H1 (cell line): Measurements from ENCODE around the gene TCERG1. TPM values are rescaled to one million over a fixed set of nuclear protein-coding genes. Genes with fewer than 3 reads are reported as not detected.

Source experiments
- CTCF ChIA-PET: fragments of 300-600 bp; sonication (Branson Sonifier 250); formaldehyde crosslinking; loops from one replicate; lab custom pipeline; 2021; ENCODE audit not compliant: partially characterized antibody; lab: Charles Lee
- POLR2A ChIA-PET: fragments of 300-600 bp; sonication (Branson Sonifier 250); formaldehyde crosslinking; loops from one replicate; lab custom pipeline; 2021; ENCODE audit warnings: inconsistent platforms; ENCODE audit not compliant: partially characterized antibody; lab: Charles Lee
- DNase-seq, 2 experiments: peaks; one replicate each; pipeline versions ENCODE4 v3.0.0 to v3.0.0-alpha.2; 2010 to 2022; ENCODE audit warnings: low spot score in 2 of 2, low read depth in 1 of 2, mixed read lengths in 1 of 2
- FAIRE-seq: peaks from 2 replicates; lab custom pipeline; 2011; peaks lifted over from hg19 to GRCh38; lab: Jason Lieb, UNC
- H2AFZ ChIP-seq: 2 replicates; pipeline ENCODE4 v1.8.1; 2012; ENCODE audit warnings: low read length, inconsistent platforms
- H2AK5ac ChIP-seq: 2 replicates; pipeline ENCODE4 v1.6.1; 2013; ENCODE audit warnings: low read depth, low read length
- H2BK120ac ChIP-seq: replicated peaks from 2 replicates; pipeline ENCODE3; 2013; ENCODE audit warnings: low read depth, low read length, inconsistent platforms
- H2BK12ac ChIP-seq: 2 replicates; pipeline ENCODE4 v1.6.1; 2013; ENCODE audit warnings: low read depth, low read length
- H2BK15ac ChIP-seq: 2 replicates; pipeline ENCODE4 v1.6.1; 2013; ENCODE audit warnings: low read length
- H2BK20ac ChIP-seq: 2 replicates; pipeline ENCODE4 v1.6.1; 2013; ENCODE audit warnings: low read length
- H2BK5ac ChIP-seq: 2 replicates; pipeline ENCODE4 v1.6.1; 2013; ENCODE audit warnings: low read depth, low read length
- H3K14ac ChIP-seq: 2 replicates; pipeline ENCODE4 v1.6.1; 2013; ENCODE audit warnings: inconsistent platforms; ENCODE audit not compliant: insufficient read length
- H3K18ac ChIP-seq: 2 replicates; pipeline ENCODE4 v1.6.1; 2013; ENCODE audit warnings: low read length; ENCODE audit errors: extremely low read depth
- H3K23ac ChIP-seq: 2 replicates; pipeline ENCODE4 v1.6.1; 2013; ENCODE audit warnings: inconsistent platforms; ENCODE audit not compliant: insufficient read length
- H3K23me2 ChIP-seq: 2 replicates; pipeline ENCODE4 v1.6.1; 2013; ENCODE audit warnings: low read depth, low read length
- H3K27ac ChIP-seq: 2 replicates; pipeline ENCODE4 v1.6.1; 2011; ENCODE audit warnings: low read depth, low read length, inconsistent platforms
- H3K27me3 ChIP-seq, 4 experiments: replicated peaks in 1 of 4; 1 replicate in 1 of 4; 2 replicates in 3 of 4; pipeline versions ENCODE4 v1.6.1 to v1.8.1; 2011 to 2013; ENCODE audit warnings: low read length in 3 of 4, mild to moderate bottlenecking in 3 of 4, inconsistent platforms in 2 of 4, mixed read lengths in 2 of 4, moderate library complexity in 1 of 4; ENCODE audit not compliant: control insufficient read depth in 3 of 4, insufficient read depth in 3 of 4; ENCODE audit errors: extremely low read depth in 1 of 4
- H3K36me3 ChIP-seq, 4 experiments: 2 replicates each; pipeline versions ENCODE4 v1.6.1 to v1.8.1; 2011 to 2013; ENCODE audit warnings: mild to moderate bottlenecking in 4 of 4, low read length in 3 of 4, moderate library complexity in 2 of 4, control low read depth in 1 of 4, inconsistent platforms in 1 of 4; ENCODE audit not compliant: insufficient read depth in 4 of 4, control insufficient read depth in 2 of 4
- H3K4ac ChIP-seq: replicated peaks from 2 replicates; pipeline ENCODE3; 2013; ENCODE audit warnings: low read length, low read depth, mixed read lengths, inconsistent platforms; ENCODE audit not compliant: insufficient read length
- H3K4me1 ChIP-seq, 4 experiments: replicated peaks in 1 of 4; 1 replicate in 1 of 4; 2 replicates in 3 of 4; pipeline versions ENCODE4 v1.6.1 to v1.8.1; 2011 to 2013; ENCODE audit warnings: low read length in 3 of 4, inconsistent platforms in 2 of 4, mixed read lengths in 1 of 4; ENCODE audit not compliant: insufficient read depth in 4 of 4, control insufficient read depth in 3 of 4
- H3K4me2 ChIP-seq, 2 experiments: 2 replicates each; pipeline versions ENCODE4 v1.6.1 to v1.8.1; 2011 to 2013; ENCODE audit warnings: low read depth in 2 of 2, low read length in 2 of 2, control low read depth in 1 of 2, inconsistent platforms in 1 of 2, mild to moderate bottlenecking in 1 of 2; ENCODE audit not compliant: insufficient read depth in 1 of 2
- H3K4me3 ChIP-seq, 4 experiments: fragments of 200-600, 300-600 bp in 1 of 4; sonication (generic), shearing (Covaris generic), sonication (Bioruptor Twin) in 1 of 4; 2 replicates each; pipeline versions ENCODE4 v1.5.1 to v1.8.1; 2011 to 2016; ENCODE audit warnings: low read length in 4 of 4, low read depth in 3 of 4, control low read depth in 2 of 4, inconsistent platforms in 2 of 4, mild to moderate bottlenecking in 2 of 4, mixed read lengths in 1 of 4, moderate library complexity in 1 of 4; ENCODE audit not compliant: insufficient read depth in 2 of 4; ENCODE audit errors: extremely low read depth in 1 of 4
- H3K56ac ChIP-seq: replicated peaks from 2 replicates; pipeline ENCODE3; 2013; ENCODE audit warnings: low read depth, mild to moderate bottlenecking, mixed read lengths, low read length, inconsistent platforms; ENCODE audit not compliant: insufficient read length
- H3K79me1 ChIP-seq: 2 replicates; pipeline ENCODE4 v1.6.1; 2013; ENCODE audit warnings: low read depth, low read length, control low read depth
- H3K79me2 ChIP-seq, 2 experiments: 2 replicates each; pipeline versions ENCODE4 v1.6.1 to v1.8.1; 2012 to 2013; ENCODE audit warnings: low read length in 2 of 2, mild to moderate bottlenecking in 2 of 2, inconsistent platforms in 1 of 2; ENCODE audit not compliant: insufficient read depth in 2 of 2, control insufficient read depth in 1 of 2
- H3K9ac ChIP-seq, 4 experiments: replicated peaks in 1 of 4; 1 replicate in 1 of 4; 2 replicates in 3 of 4; pipeline versions ENCODE4 v1.6.1 to v1.8.1; 2011 to 2013; ENCODE audit warnings: low read depth in 3 of 4, low read length in 3 of 4, control low read depth in 2 of 4, mild to moderate bottlenecking in 2 of 4, moderate library complexity in 2 of 4, inconsistent platforms in 1 of 4; ENCODE audit errors: extremely low read depth in 1 of 4
- H3K9me3 ChIP-seq, 2 experiments: 2 replicates each; pipeline versions ENCODE4 v1.6.1 to v1.8.1; 2012 to 2013; ENCODE audit warnings: mild to moderate bottlenecking in 2 of 2, moderate library complexity in 2 of 2, control low read depth in 1 of 2, inconsistent platforms in 1 of 2, low read depth in 1 of 2, low read length in 1 of 2, mixed read lengths in 1 of 2; ENCODE audit not compliant: insufficient read depth in 2 of 2
- H4K20me1 ChIP-seq, 2 experiments: replicated peaks in 1 of 2; 2 replicates each; pipeline versions ENCODE3 to v1.8.1; 2011 to 2013; ENCODE audit warnings: inconsistent platforms in 2 of 2, low read length in 2 of 2, mild to moderate bottlenecking in 1 of 2; ENCODE audit not compliant: insufficient read depth in 2 of 2, control insufficient read depth in 1 of 2
- H4K5ac ChIP-seq: 2 replicates; pipeline ENCODE4 v1.6.1; 2013; ENCODE audit warnings: low read length, low read depth, mixed read lengths, inconsistent platforms; ENCODE audit not compliant: insufficient read length
- H4K8ac ChIP-seq: 2 replicates; pipeline ENCODE4 v1.8.0; 2013; ENCODE audit warnings: mild to moderate bottlenecking, moderate library complexity, low read length, inconsistent platforms; ENCODE audit not compliant: insufficient read depth; ENCODE audit errors: extremely low read depth
- H4K91ac ChIP-seq: replicated peaks from 2 replicates; pipeline ENCODE3; 2013; ENCODE audit warnings: low read length, mixed read lengths, inconsistent platforms; ENCODE audit not compliant: insufficient read length
- CTCF ChIP-seq, 3 experiments: IDR thresholded peaks; 1 replicate in 2 of 3; 2 replicates in 1 of 3; pipeline versions ENCODE4 v1.5.1 to v1.6.1; 2011; ENCODE audit warnings: low read length in 3 of 3, mild to moderate bottlenecking in 3 of 3, inconsistent platforms in 2 of 3, low read depth in 1 of 3, moderate library complexity in 1 of 3; ENCODE audit not compliant: insufficient read depth in 1 of 3; ENCODE audit errors: control extremely low read depth in 1 of 3
- TAF7 ChIP-seq: optimal IDR thresholded peaks from 2 replicates; pipeline ENCODE3; 2011; ENCODE audit warnings: low read depth, mild to moderate bottlenecking, inconsistent platforms, low read length, moderate library complexity, borderline replicate concordance
- WGBS, 2 experiments: shearing (Covaris generic) in 1 of 2; methylation state at CpG; one replicate each; pipeline versions ENCODE4 v1.1.6 to v1.1.7; 2013 to 2015; ENCODE audit warnings: low lambda C conversion rate in 2 of 2, mixed read lengths in 2 of 2, inconsistent platforms in 1 of 2, low coverage in 1 of 2, missing lambda C conversion rate in 1 of 2; ENCODE audit not compliant: insufficient replicate concordance in 2 of 2, insufficient coverage in 1 of 2, insufficient read length in 1 of 2; ENCODE audit errors: extremely low coverage in 1 of 2, missing lambda C conversion rate in 1 of 2; 5-methylcytosine and 5-hydroxymethylcytosine counted together
- polyA plus RNA-seq, 7 experiments: library from polyadenylated mRNA; depleted of rRNA in 3 of 7; stranded (reverse) in 5 of 7; unstranded in 2 of 7; fragments of >200 nt in 5 of 7; fragments of 200-250 nt in 2 of 7; gene quantifications; 1 replicate in 5 of 7; 2 replicates in 1 of 7; 4 replicates in 1 of 7; pipeline versions ENCODE4 v1.2.1 to v1.2.3, GENCODE V29; 2011 to 2013; ENCODE audit warnings: missing spikeins in 2 of 7, mixed read lengths in 2 of 7
- total RNA-seq: library from RNA; stranded (reverse); fragmentation: NEBNext Ultra II Directional; extraction: Animal tissue kit (Norgen Biotek cat#: 25700); gene quantifications from 2 replicates; pipeline ENCODE4 v1.2.1, GENCODE V29; 2021

Gene TCERG1
- total and polyA plus RNA-seq, 2 of the 8 experiments (the other 6 are each of a cell fraction or from before 2014, with no cell fraction given) = 105 to 122 TPM

DNA sequence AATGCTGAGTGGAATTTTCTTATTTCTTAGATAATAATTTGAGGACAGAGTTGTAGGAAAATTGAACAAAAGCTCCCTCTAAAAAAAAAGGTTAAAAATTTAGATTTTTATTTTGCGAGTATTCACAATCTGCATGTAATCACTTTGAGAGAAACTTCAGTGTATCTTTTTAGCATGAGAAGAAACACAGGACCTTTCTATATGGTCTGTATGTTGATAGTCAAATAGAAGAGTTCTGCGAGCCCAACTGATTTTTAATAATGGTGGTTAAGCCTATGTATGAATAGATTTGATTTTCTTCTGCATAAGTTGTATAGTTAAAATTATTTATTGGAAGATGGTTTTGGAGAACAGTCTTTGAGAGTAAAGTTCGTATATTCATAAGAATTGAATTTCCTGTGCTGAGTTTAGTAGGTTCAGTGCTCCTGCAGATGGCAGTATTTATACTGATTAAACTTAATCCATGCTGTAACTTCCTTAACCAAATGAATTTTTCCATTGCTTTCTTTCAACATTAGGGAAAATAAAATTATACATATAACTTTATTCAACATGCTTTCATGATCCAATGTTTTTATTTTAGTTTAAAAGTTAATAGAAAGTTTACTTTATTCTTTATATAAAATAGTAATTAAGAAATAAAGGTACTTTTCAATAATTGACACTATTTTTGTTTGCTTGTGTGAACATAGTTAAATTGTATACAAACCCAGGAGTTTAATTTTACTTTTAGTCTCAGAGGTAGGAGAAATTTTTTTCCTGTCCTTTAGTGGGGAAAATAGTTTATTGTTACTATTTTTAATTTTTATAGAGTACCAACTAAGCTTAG lies 19.6 kb downstream of the TCERG1 start:
- no peak overlapping the region for H3K23ac ChIP-seq
- no peak overlapping the region for H2BK120ac ChIP-seq
- no peak overlapping the region for H3K4me3 ChIP-seq
- H3K9me3 ChIP-seq = no peaks in the 10 kb centered on the region
- no peak overlapping the region for H2AK5ac ChIP-seq
- no peak overlapping the region for H2BK15ac ChIP-seq
- TF ChIP-seq CTCF (IDR thresholded peaks at IDR 0.05; ENCODE audit: control extremely low read depth in 1 of 3, insufficient read depth in 1 of 3, low read depth in 1 of 3, low read length in 3 of 3) (peak in 1 of 3 experiments; percentile 31; a peak in 2 of 4 replicates), TAF7 (no peak)
- H3K36me3 ChIP-seq = peaks cover 17 to 85% (median 43%) of the 10 kb centered on the region in 4 experiments
- ChIA-PET CTCF (interaction anchor here (1.0 to 1.6 kb wide), 5 partner anchors 8 to 192 kb away, joined by 3 to 7 read pairs (median 4); no protein-coding TSS in a partner anchor), POLR2A (interaction anchor here (1.2 kb wide), 1 partner anchor 14 kb away, joined by 3 read pairs; no protein-coding TSS in a partner anchor)
- peaks cover 5 to 10% of the 10 kb centered on the region in 2 experiments for H4K20me1 ChIP-seq
- H3K27me3 ChIP-seq = no peaks in the 10 kb centered on the region
- H2BK12ac ChIP-seq = no peak overlapping the region
- H3K4me1 ChIP-seq = no peaks in the 10 kb centered on the region
- H3K4ac ChIP-seq = no peak overlapping the region
- no peak for DNase-seq
- no peak overlapping the region for H4K5ac ChIP-seq
- H2AFZ ChIP-seq = no peak overlapping the region
- H3K23me2 ChIP-seq = no peaks in the 10 kb centered on the region
- H2BK5ac ChIP-seq = no peak overlapping the region
- H3K4me2 ChIP-seq = no peak overlapping the region
- no peak overlapping the region for H3K14ac ChIP-seq
- no peak for FAIRE-seq
- H3K79me2 ChIP-seq = peaks cover 0 to 48% of the 10 kb centered on the region in 2 experiments; a peak in 2 of 4 replicates
- H3K27ac ChIP-seq = no peak overlapping the region
- H3K79me1 ChIP-seq = no peaks in the 10 kb centered on the region
- no peak overlapping the region for H4K8ac ChIP-seq
- no peak overlapping the region for H4K91ac ChIP-seq
- 85 to 100% methylated on average over 1 to 3 of the region's 3 CpGs for WGBS, 2 experiments
- no peak overlapping the region for H2BK20ac ChIP-seq
- H3K56ac ChIP-seq = no peak overlapping the region
- no peak overlapping the region for H3K9ac ChIP-seq
- H3K18ac ChIP-seq = no peak overlapping the region
